ENCODE data around the gene MPZ. TPM values are rescaled to one million over a fixed set of nuclear protein-coding genes. Genes with fewer than 3 reads are reported as not detected.

MPZ gene
- total and polyA plus RNA-seq, 10 of the 15 experiments (the other 5 are each of a cell fraction or from before 2014, with no cell fraction given): 0.09 to 6.9 (median 4.7) TPM

GRCh38 chr1:161300478-161300877, 9.3 kb downstream of the MPZ start:
- Histone ChIP-seq H3K4me2 (ENCODE audit: control insufficient read depth, insufficient read depth) (no peak overlapping the region), H3K9me3 (replicated peaks; ENCODE audit: control insufficient read depth, insufficient read depth, low read length) (no peaks in the 10 kb centered on the region), H2AFZ (ENCODE audit: control insufficient read depth, low read depth, low read length) (no peak overlapping the region), H3K27me3 (replicated peaks in 1 of 2; ENCODE audit: control insufficient read depth in 2 of 2, insufficient read depth in 2 of 2, low read length in 1 of 2) (no peaks in the 10 kb centered on the region), H3K4me3 (no peak overlapping the region), H3K4me1 (ENCODE audit: control insufficient read depth, insufficient read depth, low read length) (peaks cover 10% of the 10 kb centered on the region; the same call in 1 of the 2 replicates), H3K79me2 (ENCODE audit: control insufficient read depth, insufficient read depth, low read length) (peaks cover 2% of the 10 kb centered on the region), H4K20me1 (ENCODE audit: control insufficient read depth, insufficient read depth) (no peaks in the 10 kb centered on the region), H3K27ac (ENCODE audit: control insufficient read depth, insufficient read depth) (no peak overlapping the region), H3K36me3 (ENCODE audit: control insufficient read depth in 2 of 2, insufficient read depth in 2 of 2, low read length in 1 of 2) (no peaks in the 10 kb centered on the region), H3K9ac (ENCODE audit: control insufficient read depth, insufficient read depth, low read length) (no peak overlapping the region)
- TF ChIP-seq CHD4 (IDR thresholded peaks at IDR 0.05): no peak
- no peak for TF ChIP-seq ATF2 (IDR thresholded peaks at IDR 0.05; ENCODE audit: low read length)
- no peak for TF ChIP-seq NFYA (IDR thresholded peaks at IDR 0.05; ENCODE audit: borderline replicate concordance, low read depth, low read length)
- TF ChIP-seq GABPA (IDR thresholded peaks at IDR 0.05; ENCODE audit: low read depth): no peak
- no peak for TF ChIP-seq IRF4 (IDR thresholded peaks at IDR 0.05; ENCODE audit: low read depth, low read length)
- TF ChIP-seq PKNOX1 (IDR thresholded peaks at IDR 0.05): no peak
- TF ChIP-seq CREB1 (IDR thresholded peaks at IDR 0.05; ENCODE audit: low read depth): no peak
- SMC1A ChIA-PET (ENCODE audit: uncharacterized antibody, unreplicated experiment): no interaction called here
- 97% methylated on average over 4 of the region's 4 CpGs for WGBS (ENCODE audit: insufficient coverage, insufficient replicate concordance, low lambda C conversion rate, missing lambda C conversion rate)
- in situ Hi-C loops (cut with MboI): no loop called here
- no peak for ATAC-seq
- no TSS peak for BruUV-seq (replicated peaks)
- intact Hi-C loops (cut with micrococcal nuclease; ENCODE audit: unreplicated experiment): no loop called here
- no peak for FAIRE-seq
- RAD21 ChIA-PET (ENCODE audit: unreplicated experiment): no interaction called here
- no peak for DNase-seq (ENCODE audit: low read depth, low spot score)
- POLR2A ChIA-PET: interaction anchor here (0.6 kb wide), 1 partner anchor 17 kb away, joined by 3 read pairs; no protein-coding TSS in a partner anchor
- CTCF ChIA-PET: interaction anchor here (0.6 to 1.9 kb wide), 3 partner anchors 9 to 82 kb away, joined by 3 to 6 read pairs (median 3); no protein-coding TSS in a partner anchor
